ENCODE data around the gene SETDB2. TPM values are rescaled to one million over a fixed set of nuclear protein-coding genes. Genes with fewer than 3 reads are reported as not detected.

Gene SETDB2
- total RNA-seq, 1 donor from 2014 or later: 10.8 TPM

- no peak for DNase-seq (ENCODE audit: low spot score in 2 of 2, unreplicated experiment in 2 of 2)
- no peaks in the 10 kb centered on the region for H3K9me3 Mint-ChIP-seq
- no peak for TF ChIP-seq CTCF (IDR thresholded peaks at IDR 0.05; ENCODE audit: unreplicated experiment)
- H3K27me3 Mint-ChIP-seq (ENCODE audit: low read depth): no peaks in the 10 kb centered on the region
- H3K4me1 Mint-ChIP-seq: peaks cover 21% of the 10 kb centered on the region
- H3K4me3 Mint-ChIP-seq: no peak overlapping the region
- no peak overlapping the region for H3K27ac Mint-ChIP-seq
- peaks cover 4% of the 10 kb centered on the region for H3K36me3 Mint-ChIP-seq
These were observed 6.2 kb downstream of the SETDB2 start for GRCh38 chr13:49450105-49450819.

GRCh38 chr13:49452725-49453457, 8.8 kb downstream of the SETDB2 start:
- Mint-ChIP-seq H3K9me3 (no peaks in the 10 kb centered on the region), H3K27ac (no peak overlapping the region), H3K4me1 (peaks cover 11% of the 10 kb centered on the region), H3K4me3 (no peak overlapping the region), H3K36me3 (peaks cover 4% of the 10 kb centered on the region), H3K27me3 (ENCODE audit: low read depth) (no peaks in the 10 kb centered on the region)
- DNase-seq (ENCODE audit: low spot score in 2 of 2, unreplicated experiment in 2 of 2): no peak
- no peak for TF ChIP-seq CTCF (IDR thresholded peaks at IDR 0.05; ENCODE audit: unreplicated experiment)

- peaks cover 7% of the 10 kb centered on the region for H3K36me3 Mint-ChIP-seq
- H3K27ac Mint-ChIP-seq: no peak overlapping the region
- no peaks in the 10 kb centered on the region for H3K9me3 Mint-ChIP-seq
- TF ChIP-seq CTCF (IDR thresholded peaks at IDR 0.05; ENCODE audit: unreplicated experiment): no peak
- H3K4me3 Mint-ChIP-seq: no peak overlapping the region
- H3K4me1 Mint-ChIP-seq: peaks cover 5% of the 10 kb centered on the region
- no peak for DNase-seq (ENCODE audit: low spot score in 2 of 2, unreplicated experiment in 2 of 2)
- H3K27me3 Mint-ChIP-seq (ENCODE audit: low read depth): no peaks in the 10 kb centered on the region
These were observed 9.4 kb downstream of the SETDB2 start for GRCh38 chr13:49453465-49453864.

GRCh38 chr13:49454388-49455006, 10.4 kb downstream of the SETDB2 start:
- no peak overlapping the region for H3K4me3 Mint-ChIP-seq
- no peak for DNase-seq (ENCODE audit: low spot score in 2 of 2, unreplicated experiment in 2 of 2)
- TF ChIP-seq CTCF (IDR thresholded peaks at IDR 0.05; ENCODE audit: unreplicated experiment): no peak

GRCh38 chr13:49455007-49455398, 10.9 kb downstream of the SETDB2 start:
- no peak for DNase-seq (ENCODE audit: low spot score in 2 of 2, unreplicated experiment in 2 of 2)
- H3K27me3 Mint-ChIP-seq (ENCODE audit: low read depth): no peaks in the 10 kb centered on the region
- peaks cover 5% of the 10 kb centered on the region for H3K4me1 Mint-ChIP-seq
- H3K27ac Mint-ChIP-seq: no peak overlapping the region
- TF ChIP-seq CTCF (IDR thresholded peaks at IDR 0.05; ENCODE audit: unreplicated experiment): no peak
- peaks cover 4% of the 10 kb centered on the region for H3K36me3 Mint-ChIP-seq
- H3K4me3 Mint-ChIP-seq: no peak overlapping the region
- no peaks in the 10 kb centered on the region for H3K9me3 Mint-ChIP-seq

More at GRCh38 chr13:49454388-49455006, 10.4 kb downstream of the SETDB2 start:
- Mint-ChIP-seq H3K9me3 (no peaks in the 10 kb centered on the region), H3K27ac (peak overlapping the region; percentile 17), H3K36me3 (peaks cover 6% of the 10 kb centered on the region), H3K27me3 (ENCODE audit: low read depth) (no peaks in the 10 kb centered on the region), H3K4me1 (peaks cover 5% of the 10 kb centered on the region)

All from mesothelial cell of epicardium (in vitro differentiated cells).